BJ (cell line): ENCODE results near the gene THAP11. TPM values are rescaled to one million over a fixed set of nuclear protein-coding genes. Genes with fewer than 3 reads are reported as not detected.

Experiments used
- CTCF ChIA-PET: fragments of 350-600 bp; formaldehyde crosslinking; extraction: SDS; loops from one replicate; lab custom pipeline; 2021; ENCODE audit warnings: antibody characterized with exemption, inconsistent platforms; lab: Yijun Ruan, JAX
- POLR2A ChIA-PET: fragments of 300-600 bp; sonication (Branson Sonifier 250); formaldehyde crosslinking; extraction: SDS; loops from one replicate; lab custom pipeline; 2021; ENCODE audit warnings: antibody characterized with exemption; lab: Charles Lee
- DNase-seq: peaks from one replicate; pipeline ENCODE4 v3.0.0-alpha.2; 2011; ENCODE audit warnings: low read depth
- H3K27me3 ChIP-seq: 2 replicates; pipeline ENCODE4 v1.6.0; 2011; ENCODE audit warnings: low read length; ENCODE audit not compliant: control insufficient read depth, insufficient read depth
- H3K36me3 ChIP-seq: 2 replicates; pipeline ENCODE4 v1.5.1; 2011; ENCODE audit warnings: low read length; ENCODE audit not compliant: control insufficient read depth, insufficient read depth
- H3K4me3 ChIP-seq: 2 replicates; pipeline ENCODE4 v1.5.1; 2011; ENCODE audit warnings: low read depth, mild to moderate bottlenecking, control low read depth, low read length
- CTCF ChIP-seq: IDR thresholded peaks from 2 replicates; pipeline ENCODE4 v1.5.1; 2011; ENCODE audit warnings: low read depth, mild to moderate bottlenecking, control low read depth, inconsistent platforms, low read length, moderate library complexity; ENCODE audit not compliant: insufficient read depth
- polyA plus RNA-seq: library from polyadenylated mRNA; depleted of rRNA; stranded (reverse); fragments of >200 nt; gene quantifications from 2 replicates; pipeline ENCODE4 v1.2.3, GENCODE V29; 2011

Gene THAP11
- polyA plus RNA-seq, 1 experiment: 25.8 TPM

- ChIA-PET CTCF (interaction anchor here (1.2 kb wide), 1 partner anchor 14 kb away, joined by 5 read pairs; no protein-coding TSS in a partner anchor), POLR2A (no interaction called here)
- Histone ChIP-seq H3K36me3 (no peaks in the 10 kb centered on the region), H3K27me3 (no peaks in the 10 kb centered on the region), H3K4me3 (peak within 1 kb of the TSS; percentile 69)
- TF ChIP-seq CTCF: no peak
- no peak for DNase-seq
These were observed 5.1 kb downstream of the THAP11 start, which contains the start of gene CENPT for GRCh38 chr16:67847064-67847861. Gene CENPT, minus strand, starts transcription at chr16:67847693. Its CDS starts 13,834 bp downstream, at chr16:67833859.

GRCh38 chr16:67848118-67848517 is 6.0 kb downstream of the THAP11 start:
- Histone ChIP-seq H3K36me3 (no peaks in the 10 kb centered on the region), H3K27me3 (no peaks in the 10 kb centered on the region), H3K4me3 (peak overlapping the region; percentile 69)
- ChIA-PET CTCF (interaction anchor here (0.6 to 1.2 kb wide), 4 partner anchors 14 to 327 kb away, joined by 3 to 5 read pairs (median 4); partner anchors contain the start of gene NRN1L), POLR2A (no interaction called here)
- no peak for DNase-seq
- no peak for TF ChIP-seq CTCF

GRCh38 chr16:67853670-67854069 is 11.6 kb downstream of the THAP11 start:
- DNase-seq: no peak
- Histone ChIP-seq H3K36me3 (peaks cover 1% of the 10 kb centered on the region; the same call in 1 of the 2 replicates), H3K4me3 (no peak overlapping the region), H3K27me3 (no peaks in the 10 kb centered on the region)
- POLR2A ChIA-PET: no interaction called here
- CTCF ChIA-PET: no interaction called here
- no peak for TF ChIP-seq CTCF

- no peak for DNase-seq
- no peaks in the 10 kb centered on the region for H3K27me3 ChIP-seq
- CTCF ChIA-PET: interaction anchor here (0.8 to 4.8 kb wide), 2 partner anchors 28 to 335 kb away, joined by 5 to 17 read pairs; partner anchors contain the start of gene NRN1L
- no peak overlapping the region for H3K4me3 ChIP-seq
- POLR2A ChIA-PET: no interaction called here
- TF ChIP-seq CTCF: no peak
- peaks cover 1% of the 10 kb centered on the region; the same call in 1 of the 2 replicates for H3K36me3 ChIP-seq
These were observed 13.7 kb downstream of the THAP11 start for GRCh38 chr16:67855789-67856188.

GRCh38 chr16:67856927-67857546 is 14.9 kb downstream of the THAP11 start:
- TF ChIP-seq CTCF: no peak
- no peak for DNase-seq
- Histone ChIP-seq H3K27me3 (no peaks in the 10 kb centered on the region), H3K4me3 (no peak overlapping the region), H3K36me3 (peaks cover 1% of the 10 kb centered on the region; the same call in 1 of the 2 replicates)
- CTCF ChIA-PET: interaction anchor here (0.8 to 4.8 kb wide), 5 partner anchors 23 to 336 kb away, joined by 3 to 17 read pairs (median 4); partner anchors contain the start of gene NRN1L
- POLR2A ChIA-PET: no interaction called here
